HG02763 (cell line): ENCODE measurements around the gene GJA5.

ENCODE experiments used
- ATAC-seq: cut with Tn5 transposase; IDR thresholded peaks from one replicate; pipeline ENCODE4 v1.9.1; 2021; ENCODE audit warnings: mild to moderate bottlenecking, moderate library complexity; ENCODE audit not compliant: unreplicated experiment

The GJA5 gene

GRCh38 chr1:147762233-147763024, 2.0 kb upstream of the GJA5 start:
- ATAC-seq = no peak

- ATAC-seq = no peak
Observed at GRCh38 chr1:147758379-147759100, 1.9 kb downstream of the GJA5 start.

- ATAC-seq = no peak
Observed at GRCh38 chr1:147757015-147757990, 3.1 kb downstream of the GJA5 start.

GRCh38 chr1:147756341-147756740, 4.1 kb downstream of the GJA5 start:
- ATAC-seq = no peak

GRCh38 chr1:147754661-147755060, 5.7 kb downstream of the GJA5 start:
- no peak for ATAC-seq

GRCh38 chr1:147753081-147753480, 7.3 kb downstream of the GJA5 start:
- no peak for ATAC-seq

GRCh38 chr1:147752511-147752910, 7.9 kb downstream of the GJA5 start:
- no peak for ATAC-seq

GRCh38 chr1:147751346-147751745, 9.1 kb downstream of the GJA5 start:
- ATAC-seq = no peak

GRCh38 chr1:147750618-147751217, 9.7 kb downstream of the GJA5 start:
- ATAC-seq = no peak

- no peak for ATAC-seq
Observed at GRCh38 chr1:147749792-147750191, 10.6 kb downstream of the GJA5 start.

GRCh38 chr1:147748676-147749350, 11.6 kb downstream of the GJA5 start:
- ATAC-seq = no peak

- no peak for ATAC-seq
Observed at GRCh38 chr1:147747966-147748365, 12.4 kb downstream of the GJA5 start.

GRCh38 chr1:147745271-147745670, 15.1 kb downstream of the GJA5 start:
- no peak for ATAC-seq

- no peak for ATAC-seq
Observed at GRCh38 chr1:147741065-147741464, 19.3 kb downstream of the GJA5 start.

- ATAC-seq = no peak
Observed at GRCh38 chr1:147740391-147740790, 20.0 kb downstream of the GJA5 start.

GRCh38 chr1:147738739-147739476, 21.5 kb downstream of the GJA5 start:
- no peak for ATAC-seq

GRCh38 chr1:147738129-147738528, 22.3 kb downstream of the GJA5 start:
- ATAC-seq = no peak

GRCh38 chr1:147736883-147737282, 23.5 kb downstream of the GJA5 start:
- ATAC-seq = no peak

- no peak for ATAC-seq
Observed at GRCh38 chr1:147735423-147735822, 25.0 kb downstream of the GJA5 start.
